Stimulated activated CD8-positive, alpha-beta memory T cell treated with anti-CD3 and anti-CD28 coated beads, Interleukin-7, amount 100 ng/mL, for 24 hours (primary cell): ENCODE data around the gene C1QTNF5.

Experiments used
- DNase-seq: peaks from one replicate; pipeline ENCODE4 v3.0.0-alpha.2; 2020; ENCODE audit warnings: low read depth

C1QTNF5 gene

DNA sequence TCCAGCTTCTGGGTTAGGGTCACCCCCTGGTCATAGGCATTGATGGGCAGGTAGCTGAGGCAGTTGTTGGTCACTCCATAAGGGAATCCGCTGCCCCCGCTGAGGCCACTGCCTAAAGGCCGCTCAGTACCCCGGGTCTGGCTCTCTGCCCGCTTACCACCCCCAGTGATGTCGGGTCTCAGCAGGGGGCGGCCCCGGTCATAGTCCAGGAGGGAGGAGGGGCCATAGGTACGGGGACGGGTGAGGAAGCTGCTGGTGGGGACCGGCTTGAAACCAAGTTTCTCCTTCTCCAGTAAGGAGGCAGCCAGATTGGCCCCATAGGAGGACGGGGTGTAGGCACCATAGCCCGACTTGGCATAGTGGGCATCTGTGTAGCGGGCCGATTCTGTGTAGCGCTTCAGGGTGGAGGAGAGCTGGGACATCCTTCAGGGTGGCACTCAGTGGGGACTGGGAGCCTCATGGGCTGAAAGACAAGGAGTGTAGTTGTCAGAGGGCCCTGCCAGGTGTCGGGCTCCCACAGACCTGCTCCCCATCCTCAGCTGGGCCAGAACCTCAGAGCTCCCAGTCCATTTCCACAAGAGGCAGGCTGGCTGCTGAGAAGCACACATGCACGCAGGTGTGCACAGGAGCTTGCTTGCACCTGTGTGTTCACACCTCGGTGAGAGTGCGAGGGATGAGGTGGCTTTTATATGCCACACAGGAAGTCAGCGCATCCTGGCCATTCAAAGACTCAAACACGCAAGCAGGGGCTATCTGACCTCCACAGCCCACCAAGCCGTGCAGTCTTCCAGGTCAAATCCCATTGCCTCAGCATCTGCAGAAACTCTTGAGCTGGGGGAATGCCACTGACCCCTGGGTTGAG lies 32.6 kb upstream of the C1QTNF5 start:
- DNase-seq, result no peak

DNA sequence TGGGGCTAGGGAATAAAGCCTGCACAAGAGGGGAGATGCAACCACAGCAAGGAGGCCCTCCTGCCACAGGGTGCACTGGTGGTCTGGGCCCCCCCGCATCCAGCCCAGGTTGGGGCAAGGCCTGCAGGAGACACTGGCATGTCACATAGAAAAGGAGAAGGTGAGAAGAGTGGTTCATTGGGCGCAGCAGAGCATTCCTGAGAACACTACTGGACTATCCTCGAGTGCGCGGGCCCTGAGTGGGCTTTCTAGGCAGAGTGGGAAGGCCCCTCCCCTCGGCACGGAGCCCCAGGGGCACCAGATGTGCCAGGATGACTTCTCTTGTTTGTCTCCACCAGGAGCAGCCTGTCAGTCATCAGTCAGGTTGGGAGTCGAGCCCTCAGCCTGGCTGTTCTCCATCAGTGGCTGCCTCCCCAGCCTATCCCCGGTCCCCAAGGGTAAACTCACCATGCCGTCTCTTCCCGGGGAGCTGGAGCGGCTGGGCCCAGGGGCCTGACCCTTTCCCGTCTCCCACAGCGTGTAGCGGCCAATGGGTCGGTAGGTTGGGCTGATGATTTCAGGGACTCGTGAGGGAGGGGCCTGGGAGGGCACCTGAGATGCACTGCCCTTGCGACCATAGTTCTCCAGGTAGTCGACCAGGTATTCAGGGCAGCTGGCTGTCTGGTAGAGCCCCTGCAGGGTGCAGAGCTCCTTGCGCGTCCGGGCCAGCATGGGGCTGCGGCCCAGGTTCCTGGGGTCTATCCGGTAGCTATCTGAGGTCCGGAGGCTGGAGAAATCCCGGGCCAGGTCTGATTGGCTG lies 31.8 kb upstream of the C1QTNF5 start:
- DNase-seq, result no peak

DNA sequence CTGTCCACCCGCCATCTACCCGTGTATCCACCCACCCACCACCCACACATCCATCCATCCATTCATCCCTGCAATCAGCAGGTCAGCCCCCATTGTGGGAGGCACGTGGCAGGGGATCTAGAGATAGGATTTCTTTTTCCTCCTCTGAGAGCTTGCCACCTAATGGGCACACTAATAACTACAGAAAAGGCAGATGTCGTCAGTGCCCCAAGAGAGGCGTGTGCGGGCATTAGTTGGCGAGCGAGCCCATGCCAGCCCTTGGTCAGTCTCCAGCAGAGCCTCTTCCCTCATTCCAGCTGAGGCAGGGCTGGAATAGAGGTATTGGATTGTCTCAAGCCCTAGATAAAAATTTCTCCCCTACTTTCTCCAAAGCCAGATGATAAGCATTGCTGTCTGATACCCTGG lies 31.1 kb upstream of the C1QTNF5 start:
- no peak for DNase-seq

DNA sequence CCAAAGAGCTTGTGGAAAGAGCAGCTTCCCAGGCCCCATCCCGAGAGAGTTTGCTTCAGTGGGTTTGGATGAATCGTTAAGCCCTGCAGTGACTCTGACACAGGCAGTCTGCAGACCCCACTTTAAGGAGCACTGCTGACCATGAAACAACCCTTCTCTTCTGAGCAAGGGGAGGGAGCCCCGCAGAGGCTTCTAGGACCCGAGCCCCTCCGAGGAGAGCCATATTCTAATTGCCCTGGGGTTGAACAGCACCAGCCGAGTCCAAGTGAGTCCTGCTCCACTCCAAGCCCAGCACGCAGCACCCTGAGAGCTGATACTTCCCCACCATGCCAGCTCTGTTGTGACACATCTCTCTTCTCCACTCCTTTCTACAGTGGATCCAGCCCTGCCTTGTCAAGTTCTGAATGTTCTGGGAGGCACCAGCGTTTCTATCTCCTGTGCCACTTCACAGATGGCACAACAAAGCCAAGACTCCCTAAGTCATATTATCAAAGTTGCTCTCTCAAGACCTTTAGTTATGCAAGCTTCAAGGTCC lies 30.5 kb upstream of the C1QTNF5 start:
- DNase-seq, result no peak

DNA sequence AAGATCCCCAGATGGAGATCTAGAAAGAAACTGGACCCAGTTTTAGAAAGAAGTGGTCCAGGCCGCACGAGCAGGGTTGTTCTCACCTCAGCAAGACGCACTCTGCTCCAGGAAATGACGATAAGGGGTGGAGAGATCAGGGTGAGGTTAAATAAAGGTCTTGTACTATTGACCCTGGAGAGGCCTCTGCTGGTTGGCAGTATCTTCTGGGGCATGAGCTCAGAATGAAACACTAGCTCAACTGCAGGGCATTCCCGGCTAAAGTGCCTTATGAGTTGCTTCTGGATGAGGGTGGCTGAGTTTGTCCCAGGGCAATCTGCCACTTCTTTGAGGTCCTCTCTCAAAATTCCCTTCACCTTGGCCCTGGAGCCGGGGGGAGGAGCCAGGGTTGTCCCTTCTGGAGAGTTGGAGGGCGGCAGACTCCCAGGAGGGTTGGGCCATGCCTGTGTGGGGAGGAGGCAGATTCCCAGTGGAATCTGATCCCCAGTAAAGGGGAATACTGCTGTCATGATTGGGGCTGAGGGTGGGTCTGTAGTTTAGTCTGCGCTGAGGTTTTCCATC lies 29.9 kb upstream of the C1QTNF5 start:
- DNase-seq, result no peak

DNA sequence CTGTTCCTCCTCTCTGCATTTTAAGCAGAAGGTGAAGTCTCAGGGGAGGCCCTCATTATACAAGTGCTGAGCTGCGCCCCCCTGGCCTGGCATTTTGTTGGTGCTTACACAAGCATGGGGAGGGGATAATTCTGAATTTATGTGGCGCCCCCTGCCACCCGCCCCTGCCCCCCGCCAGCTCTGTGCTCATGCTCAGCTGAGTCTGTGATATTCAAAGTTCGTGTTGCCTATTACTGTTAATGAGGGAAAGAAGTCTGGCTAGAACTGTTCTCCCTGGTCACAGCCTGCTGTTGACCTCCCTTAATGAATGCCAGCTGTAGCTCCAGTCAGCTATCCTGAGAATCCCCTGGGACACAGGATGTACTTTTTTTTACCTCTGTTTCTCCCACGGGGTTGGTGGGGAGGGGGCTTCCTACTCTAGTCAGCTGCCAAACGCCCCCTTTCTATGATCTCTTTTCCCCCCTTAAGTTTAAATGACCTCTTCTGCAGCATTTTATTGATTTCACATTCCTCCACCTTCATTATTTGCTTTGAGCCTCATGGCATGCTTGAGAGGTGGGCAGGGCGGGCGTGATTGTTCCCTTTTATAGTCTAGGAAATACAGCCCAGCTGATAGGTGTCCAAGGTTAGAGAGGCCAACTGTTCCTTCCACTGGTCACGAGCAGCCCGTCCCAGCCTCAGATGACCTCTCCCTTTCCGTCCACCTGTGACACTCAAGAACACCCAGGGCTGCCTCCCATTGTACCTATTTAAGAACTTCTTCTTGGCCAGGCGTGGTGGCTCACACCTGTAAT lies 28.6 kb upstream of the C1QTNF5 start:
- DNase-seq, result no peak

DNA sequence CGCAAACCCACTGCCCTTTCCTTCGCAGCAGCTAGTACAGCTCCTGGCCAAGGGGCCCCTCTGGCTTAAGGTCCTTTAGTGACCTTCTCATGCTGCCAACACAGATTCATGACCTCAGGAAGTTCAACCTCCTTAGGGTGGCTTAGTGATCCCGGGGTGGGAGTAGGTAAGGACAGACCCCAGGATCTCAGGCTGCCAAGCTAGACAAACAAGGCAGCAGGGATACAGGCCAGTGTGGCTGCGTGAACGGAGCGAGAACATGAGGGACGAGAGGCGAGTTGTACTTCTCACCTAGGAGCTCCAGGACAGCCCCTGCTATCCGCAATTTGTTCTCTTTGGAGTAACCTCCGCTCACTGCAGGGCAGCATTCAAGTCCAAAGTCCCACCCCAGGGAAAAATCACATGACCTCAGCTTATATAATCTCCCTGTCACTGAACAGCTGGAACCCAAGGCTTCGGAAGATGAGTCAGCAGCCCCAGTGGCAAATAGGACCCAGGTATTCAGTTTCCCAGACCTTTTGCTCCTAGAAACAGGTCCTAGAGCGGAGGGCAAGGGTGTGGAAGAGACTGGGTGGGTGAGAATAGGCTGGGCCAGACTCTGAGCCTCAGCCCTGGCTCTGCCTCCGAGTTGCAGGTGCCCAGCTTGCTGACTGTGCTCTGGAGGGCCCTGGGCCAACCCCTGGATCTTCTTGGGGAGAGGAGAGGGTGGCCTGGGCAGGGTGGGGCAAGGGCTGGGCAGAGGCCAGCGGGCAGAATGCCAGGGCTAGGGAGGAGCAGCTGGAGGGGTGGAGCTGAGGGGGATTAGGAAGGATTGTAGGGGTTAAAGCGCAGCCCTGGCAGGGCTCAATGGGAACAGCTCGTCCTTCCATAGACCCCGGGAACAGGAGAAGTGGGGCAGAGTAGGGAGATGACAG lies 27.7 kb upstream of the C1QTNF5 start:
- no peak for DNase-seq

DNA sequence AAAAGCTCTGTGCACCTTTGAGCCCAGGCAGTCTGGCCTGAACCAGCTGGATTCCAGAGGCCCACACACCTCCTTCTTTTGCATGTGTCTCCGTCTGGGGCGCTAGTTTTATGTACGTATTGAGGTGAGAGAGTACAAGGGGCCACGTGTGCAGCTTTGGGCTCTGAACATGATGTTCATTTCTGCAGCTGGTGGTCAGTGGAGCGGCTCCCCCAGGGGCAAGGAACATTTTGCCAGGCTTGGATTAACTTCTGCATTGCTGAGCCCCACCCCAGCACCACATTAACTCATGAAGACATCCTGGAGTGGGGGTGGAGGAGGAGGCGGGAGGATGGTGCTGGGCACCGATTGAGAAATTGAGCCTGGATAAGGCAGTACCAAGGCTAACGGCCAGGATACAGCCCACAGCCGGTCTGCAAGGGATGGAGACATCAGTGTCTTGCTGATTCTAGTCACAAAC lies 27.0 kb upstream of the C1QTNF5 start:
- DNase-seq, result no peak

DNA sequence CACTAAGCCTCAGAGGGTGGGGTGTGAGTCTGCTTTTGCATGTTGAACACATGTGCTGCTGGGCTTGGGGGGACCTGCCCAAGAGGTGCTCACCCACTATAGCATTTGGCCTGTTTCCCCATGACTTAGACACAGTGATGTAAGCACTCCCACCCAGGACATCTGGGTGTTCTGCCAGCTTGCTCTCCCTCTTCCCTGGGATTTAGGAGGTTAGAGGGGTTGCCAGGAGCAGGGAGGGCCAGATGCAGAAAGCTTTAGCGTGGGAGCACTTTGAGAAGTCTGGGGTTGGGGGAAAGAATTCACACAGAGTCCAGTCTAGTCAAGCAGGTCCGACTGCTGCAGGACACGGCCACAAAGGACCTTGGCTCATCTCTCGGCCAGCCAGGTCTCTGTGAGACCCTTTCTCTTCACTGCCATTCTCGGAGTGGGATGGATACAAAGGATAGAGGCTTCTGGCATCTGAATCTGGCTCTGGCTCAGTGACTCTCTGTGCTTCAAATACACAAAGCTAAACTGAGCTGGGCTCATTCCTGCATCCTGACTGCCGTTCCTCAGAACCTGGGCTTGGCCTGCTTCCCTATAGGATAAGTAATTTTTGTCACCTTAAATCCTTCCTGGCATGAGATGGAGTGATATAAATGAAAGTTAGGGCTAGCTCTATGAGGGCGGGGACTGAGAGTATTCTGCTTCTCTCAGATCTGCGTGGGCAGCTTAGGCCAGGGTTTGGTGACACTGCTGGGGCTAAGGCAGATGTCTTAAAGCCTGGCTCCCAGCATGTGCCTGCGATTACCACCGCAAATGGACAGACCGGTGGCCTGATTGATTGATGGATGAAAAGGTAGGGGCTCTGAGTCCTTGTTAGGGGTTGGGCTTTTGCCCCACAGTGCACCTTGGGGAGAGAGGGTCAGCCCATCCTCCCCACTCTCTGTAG lies 26.3 kb upstream of the C1QTNF5 start:
- DNase-seq, result no peak

DNA sequence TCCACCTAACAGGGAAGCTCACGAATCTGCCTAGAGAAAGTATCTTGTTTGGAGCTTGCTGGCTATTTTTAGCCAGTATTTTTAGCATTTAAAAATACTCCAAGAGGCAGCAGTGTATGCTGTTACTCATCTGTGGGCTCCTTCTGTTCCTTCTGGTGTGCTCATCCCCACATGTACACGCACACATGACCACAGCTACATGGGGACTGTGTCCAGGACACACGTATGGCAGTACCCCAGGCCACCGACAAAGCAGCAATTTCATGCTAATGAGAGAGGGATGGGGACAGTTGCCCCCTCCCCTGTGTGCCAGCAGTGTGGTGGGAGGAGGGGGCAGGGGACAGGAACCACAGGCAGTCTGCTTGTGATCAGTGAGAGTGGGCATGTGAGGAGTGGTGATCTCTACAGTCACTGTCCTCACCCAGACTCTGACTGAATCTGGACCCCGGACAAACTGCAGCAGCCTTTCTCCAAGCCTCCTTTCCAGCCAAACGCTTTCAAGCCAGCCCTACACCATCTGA lies 24.4 kb upstream of the C1QTNF5 start:
- DNase-seq, result no peak

DNA sequence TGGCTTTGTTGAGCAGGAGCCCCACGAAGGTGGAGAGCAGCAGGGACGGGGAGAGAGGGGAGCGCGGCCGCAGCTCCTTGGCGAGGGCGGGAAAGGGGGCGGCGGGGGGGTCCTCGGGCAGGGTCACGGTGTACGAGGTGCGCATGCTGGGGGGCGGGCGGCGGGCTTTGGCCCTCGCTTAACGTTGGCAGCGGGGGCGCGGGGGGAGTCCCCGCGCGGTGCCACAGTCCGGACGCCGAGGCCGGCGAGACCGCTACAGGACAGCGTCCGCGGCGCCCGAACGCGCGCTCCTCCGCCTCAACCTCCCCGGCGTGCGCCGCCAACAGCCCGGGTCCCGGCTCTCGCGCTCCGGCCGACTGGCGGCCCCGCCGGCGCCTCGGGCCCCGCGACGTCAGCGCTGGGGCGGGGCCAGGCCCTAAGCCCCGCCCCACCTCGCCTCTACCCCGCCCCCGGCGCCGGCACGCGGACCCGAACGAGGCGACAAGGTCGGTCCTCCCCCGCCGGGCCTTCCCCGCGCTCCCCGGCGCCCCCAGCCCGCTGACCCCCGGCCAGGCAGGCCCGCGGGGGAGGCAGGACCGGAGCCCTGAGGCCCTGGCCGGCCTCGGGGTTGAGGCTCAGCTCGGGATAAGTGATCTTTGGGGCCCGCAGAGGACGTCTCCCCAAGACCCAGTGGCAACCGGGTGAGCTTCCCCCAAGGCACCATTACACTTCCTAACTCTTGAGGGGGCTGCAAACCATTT lies 23.3 kb upstream of the C1QTNF5 start:
- no peak for DNase-seq

DNA sequence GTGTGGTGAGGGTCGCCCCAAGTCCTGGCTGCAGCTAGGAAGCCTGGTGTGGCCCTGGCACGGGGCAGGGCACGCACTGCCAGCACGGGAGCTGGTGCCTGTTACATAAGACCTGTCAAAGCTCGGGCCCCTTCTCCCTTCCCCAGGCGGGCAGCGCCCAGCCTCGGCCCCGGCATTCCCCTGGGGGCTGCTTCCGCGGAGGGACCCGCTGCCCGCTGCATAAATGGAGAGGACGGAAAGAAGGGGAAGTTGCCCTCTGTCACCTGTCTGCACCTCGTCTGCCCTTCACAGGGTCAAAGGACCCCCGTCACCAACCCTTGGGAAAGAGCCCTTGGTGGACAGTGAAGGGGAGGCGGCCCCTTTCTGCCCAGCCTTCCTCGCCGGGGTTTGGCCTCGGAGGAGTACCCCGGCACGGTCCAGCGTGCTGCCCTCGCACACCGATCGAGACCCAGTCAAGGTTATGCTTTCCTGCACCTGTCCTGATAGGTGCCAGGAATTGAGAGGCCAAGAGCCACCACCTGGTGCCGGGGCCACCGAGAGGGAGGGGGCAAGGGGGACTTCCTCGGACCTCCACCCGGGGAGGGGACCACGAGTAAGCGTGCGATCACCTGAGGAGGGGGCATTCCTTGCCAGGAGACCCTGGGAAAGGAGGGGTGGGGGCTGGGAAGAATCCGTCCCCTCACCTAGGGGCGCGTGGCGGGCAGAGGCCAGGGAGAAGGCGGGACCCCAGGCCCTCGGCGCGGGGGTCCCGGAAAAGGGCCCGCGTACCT lies 22.6 kb upstream of the C1QTNF5 start:
- DNase-seq, result no peak

DNA sequence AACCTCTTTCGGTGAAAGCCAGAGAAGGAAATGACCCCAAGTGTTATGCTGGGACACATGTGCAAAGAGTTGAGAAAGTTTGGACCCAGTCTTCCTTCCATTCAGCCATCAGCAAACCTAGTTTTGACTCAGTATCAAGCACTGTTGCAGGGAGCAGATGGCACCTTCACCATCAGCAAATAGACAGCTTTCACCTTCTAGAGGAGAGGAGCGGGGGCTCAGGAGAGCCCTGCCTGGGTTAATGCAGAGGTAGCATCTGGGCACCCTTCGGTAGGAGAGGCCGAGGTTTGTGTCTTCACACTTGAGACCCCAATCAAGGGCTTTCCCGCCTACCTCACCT lies 22.0 kb upstream of the C1QTNF5 start:
- no peak for DNase-seq

DNA sequence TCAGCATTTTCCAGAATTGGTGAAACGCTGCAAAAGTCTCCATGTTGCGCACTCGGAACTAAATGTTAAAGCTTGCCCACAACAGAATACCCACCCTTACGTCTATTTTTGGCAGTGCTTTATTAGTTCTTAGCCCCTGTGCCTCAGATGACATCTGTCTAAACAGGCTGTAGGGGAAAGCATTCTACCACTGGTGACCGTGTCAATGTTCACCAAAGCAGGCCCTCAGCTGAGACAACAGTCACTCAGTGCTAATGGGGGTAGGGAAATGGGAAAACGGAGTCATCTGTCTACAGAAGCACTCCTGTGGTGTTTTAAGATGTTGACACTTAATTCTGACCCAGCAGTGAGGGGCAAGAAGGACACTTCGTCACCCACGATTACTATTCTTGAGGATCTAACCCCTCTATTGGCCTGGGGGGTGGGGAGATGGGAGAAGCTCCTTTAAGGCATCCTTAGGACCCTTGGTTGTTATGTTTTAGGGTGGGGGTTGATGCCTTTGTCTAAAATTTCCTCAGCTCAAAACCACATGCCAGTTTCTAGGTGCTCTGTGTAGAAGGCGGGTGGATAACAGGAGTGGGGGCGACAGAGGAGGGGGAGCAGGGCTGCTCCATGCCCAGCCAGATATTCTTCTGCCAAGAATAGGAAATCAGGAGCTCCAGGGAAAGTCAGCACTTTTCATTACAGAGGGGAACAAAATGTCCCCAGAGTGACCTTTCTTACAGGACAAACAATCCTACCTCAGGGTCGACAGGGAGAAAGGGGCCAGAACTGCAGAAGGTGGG lies 21.4 kb upstream of the C1QTNF5 start:
- DNase-seq, result no peak

DNA sequence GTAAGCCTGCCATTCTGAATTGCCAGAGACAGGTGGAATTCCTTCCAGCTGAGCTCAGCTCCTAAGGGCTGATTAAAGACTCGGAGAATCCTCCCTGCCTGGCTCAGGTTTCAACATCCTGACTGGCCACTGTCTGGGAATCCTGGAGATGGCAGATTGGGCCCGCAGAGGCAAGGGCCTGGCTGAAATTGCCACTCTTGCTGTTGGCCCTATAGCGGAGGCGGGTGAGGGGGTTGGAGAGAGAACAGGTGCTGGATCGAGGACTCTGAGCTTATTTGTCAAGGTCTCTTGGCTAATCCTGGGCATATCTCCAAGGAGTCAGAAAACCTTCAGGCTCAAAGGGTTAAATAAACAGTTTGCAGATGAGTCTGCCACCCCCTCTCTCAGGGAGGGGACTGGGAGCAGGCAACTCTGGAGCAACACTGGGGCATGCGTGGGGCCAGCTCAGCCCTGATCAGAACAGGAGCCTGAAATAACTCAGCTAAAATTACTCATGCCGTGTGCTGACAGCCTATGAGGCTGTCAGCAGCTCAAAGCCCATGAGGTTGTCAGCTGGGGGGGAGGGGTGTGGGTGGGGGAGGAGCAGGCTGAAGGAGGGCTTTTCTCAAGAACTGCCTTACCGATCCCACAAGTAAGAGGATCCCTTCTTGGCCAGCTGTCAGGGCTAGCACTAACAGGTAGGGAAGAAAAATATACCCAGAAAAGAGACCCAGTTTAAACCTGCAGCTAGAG lies 20.5 kb upstream of the C1QTNF5 start:
- DNase-seq, result peak; percentile 25
